Activated CD4-positive, alpha-beta memory T cell treated with anti-CD3 and anti-CD28 coated beads, Interleukin-2, amount 10 ng/mL, durations not matched to agents 7 days and 5 days (primary cell): ENCODE results near the gene EPB41. TPM values are rescaled to one million over a fixed set of nuclear protein-coding genes. Genes with fewer than 3 reads are reported as not detected.
"Not testable (repeated sequence)": the region's sequence is repeated elsewhere in the genome, so short reads cannot be mapped to it uniquely, and the experiment has no call there.

Experiments
- CTCF ChIA-PET: fragments of 350-600 bp; sonication (Branson Sonifier 250); formaldehyde crosslinking; loops from one replicate; lab custom pipeline; 2021; ENCODE audit warnings: antibody characterized with exemption, inconsistent platforms; lab: Charles Lee
- POLR2A ChIA-PET: fragments of 350-600 bp; sonication (Branson Sonifier 250); formaldehyde crosslinking; loops from one replicate; lab custom pipeline; 2021; ENCODE audit warnings: antibody characterized with exemption; lab: Charles Lee
- DNase-seq: peaks from one replicate; pipeline ENCODE4 v3.0.0-alpha.2; 2020
- H3K27ac Mint-ChIP-seq: one replicate; pipeline ENCODE4 v1.8.0; 2021; ENCODE audit warnings: mild to moderate bottlenecking, mixed read lengths
- H3K27me3 Mint-ChIP-seq: one replicate; pipeline ENCODE4 v1.8.0; 2021; ENCODE audit warnings: mixed read lengths
- H3K36me3 Mint-ChIP-seq: one replicate; pipeline ENCODE4 v1.8.0; 2021; ENCODE audit warnings: low read depth, mixed read lengths
- H3K4me1 Mint-ChIP-seq: one replicate; pipeline ENCODE4 v1.8.0; 2021; ENCODE audit warnings: mixed read lengths
- H3K4me3 Mint-ChIP-seq: one replicate; pipeline ENCODE4 v1.8.0; 2021; ENCODE audit warnings: mild to moderate bottlenecking, mixed read lengths
- H3K9me3 Mint-ChIP-seq: one replicate; pipeline ENCODE4 v1.8.0; 2021; ENCODE audit warnings: mixed read lengths
- total RNA-seq, 2 experiments: library from RNA; stranded (reverse); gene quantifications; one replicate each; pipeline ENCODE4 v1.2.3, GENCODE V29; 2021

EPB41 gene
- total RNA-seq, 2 experiments from 2014 or later: 95.0 to 97.6 TPM

GRCh38 chr1:29052100-29052499, 137.7 kb downstream of the EPB41 start:
- H3K4me3 Mint-ChIP-seq: no peak overlapping the region
- CTCF ChIA-PET: no interaction called here
- H3K36me3 Mint-ChIP-seq: peaks cover 4% of the 10 kb centered on the region
- H3K4me1 Mint-ChIP-seq: no peaks in the 10 kb centered on the region
- no peaks in the 10 kb centered on the region for H3K9me3 Mint-ChIP-seq
- POLR2A ChIA-PET: no interaction called here
- no peak for DNase-seq
- H3K27ac Mint-ChIP-seq: no peak overlapping the region
- no peaks in the 10 kb centered on the region for H3K27me3 Mint-ChIP-seq

GRCh38 chr1:29052941-29053340, 138.6 kb downstream of the EPB41 start:
- CTCF ChIA-PET: no interaction called here
- H3K9me3 Mint-ChIP-seq: no peaks in the 10 kb centered on the region
- H3K27ac Mint-ChIP-seq: no peak overlapping the region
- peaks cover 4% of the 10 kb centered on the region for H3K36me3 Mint-ChIP-seq
- no peak overlapping the region for H3K4me3 Mint-ChIP-seq
- H3K27me3 Mint-ChIP-seq: no peaks in the 10 kb centered on the region
- POLR2A ChIA-PET: no interaction called here
- no peak for DNase-seq
- no peaks in the 10 kb centered on the region for H3K4me1 Mint-ChIP-seq

- Mint-ChIP-seq H3K4me1 (no peaks in the 10 kb centered on the region), H3K9me3 (no peaks in the 10 kb centered on the region), H3K27me3 (no peaks in the 10 kb centered on the region), H3K27ac (no peak overlapping the region), H3K36me3 (peaks cover 4% of the 10 kb centered on the region), H3K4me3 (no peak overlapping the region)
- no peak for DNase-seq
- ChIA-PET CTCF (interaction anchor here (0.7 kb wide), 1 partner anchor 386 kb away, joined by 3 read pairs; no protein-coding TSS in a partner anchor), POLR2A (no interaction called here)
Measured at GRCh38 chr1:29055160-29055559, 140.8 kb downstream of the EPB41 start.

GRCh38 chr1:29056256-29056655, 141.9 kb downstream of the EPB41 start:
- Mint-ChIP-seq H3K9me3 (no peaks in the 10 kb centered on the region), H3K27ac (no peak overlapping the region), H3K27me3 (no peaks in the 10 kb centered on the region), H3K4me3 (no peak overlapping the region), H3K36me3 (peaks cover 9% of the 10 kb centered on the region), H3K4me1 (no peaks in the 10 kb centered on the region)
- ChIA-PET CTCF (no interaction called here), POLR2A (no interaction called here)
- DNase-seq: no peak

- no peaks in the 10 kb centered on the region for H3K27me3 Mint-ChIP-seq
- peaks cover 6% of the 10 kb centered on the region for H3K4me1 Mint-ChIP-seq
- H3K27ac Mint-ChIP-seq: no peak overlapping the region
- peaks cover 11% of the 10 kb centered on the region for H3K36me3 Mint-ChIP-seq
- no peak for DNase-seq
- H3K9me3 Mint-ChIP-seq: no peaks in the 10 kb centered on the region
- CTCF ChIA-PET: interaction anchor here (1.6 kb wide), 1 partner anchor 145 kb away, joined by 4 read pairs; no protein-coding TSS in a partner anchor
- H3K4me3 Mint-ChIP-seq: no peak overlapping the region
- POLR2A ChIA-PET: no interaction called here
Measured at GRCh38 chr1:29057700-29058099, 143.3 kb downstream of the EPB41 start.

- ChIA-PET CTCF (interaction anchor here (0.6 to 1.0 kb wide), 3 partner anchors 35 to 506 kb away, joined by 3 to 5 read pairs (median 3); no protein-coding TSS in a partner anchor), POLR2A (no interaction called here)
- Mint-ChIP-seq H3K36me3 (peaks cover 15% of the 10 kb centered on the region), H3K27ac (no peak overlapping the region), H3K4me3 (no peak overlapping the region), H3K4me1 (peaks cover 9% of the 10 kb centered on the region), H3K27me3 (no peaks in the 10 kb centered on the region), H3K9me3 (no peaks in the 10 kb centered on the region)
- DNase-seq: no peak
Measured at GRCh38 chr1:29062157-29062942, 148.0 kb downstream of the EPB41 start.

- Mint-ChIP-seq H3K27ac (no peak overlapping the region), H3K4me3 (no peak overlapping the region), H3K4me1 (peaks cover 9% of the 10 kb centered on the region), H3K27me3 (no peaks in the 10 kb centered on the region), H3K36me3 (peaks cover 15% of the 10 kb centered on the region), H3K9me3 (no peaks in the 10 kb centered on the region)
- no peak for DNase-seq
- ChIA-PET POLR2A (no interaction called here), CTCF (interaction anchor here (0.6 to 1.4 kb wide), 4 partner anchors 138 to 188 kb away, joined by 3 to 5 read pairs (median 3); no protein-coding TSS in a partner anchor)
Measured at GRCh38 chr1:29064064-29064463, 149.7 kb downstream of the EPB41 start.

- POLR2A ChIA-PET: no interaction called here
Measured at GRCh38 chr1:29077155-29077554, 162.8 kb downstream of the EPB41 start.

GRCh38 chr1:29079916-29080629, 165.7 kb downstream of the EPB41 start:
- DNase-seq, POLR2A ChIA-PET, H3K9me3 Mint-ChIP-seq, H3K27me3 Mint-ChIP-seq, CTCF ChIA-PET, H3K36me3 Mint-ChIP-seq, H3K27ac Mint-ChIP-seq, H3K4me1 Mint-ChIP-seq, H3K4me3 Mint-ChIP-seq: not testable (repeated sequence)

More at GRCh38 chr1:29077155-29077554, 162.8 kb downstream of the EPB41 start:
- no peaks in the 10 kb centered on the region for H3K27me3 Mint-ChIP-seq
- H3K9me3 Mint-ChIP-seq: no peaks in the 10 kb centered on the region
- no peak for DNase-seq
- H3K27ac Mint-ChIP-seq: no peak overlapping the region
- no peaks in the 10 kb centered on the region for H3K4me1 Mint-ChIP-seq
- H3K4me3 Mint-ChIP-seq: no peak overlapping the region
- CTCF ChIA-PET: interaction anchor here (0.7 kb wide), 1 partner anchor 13 kb away, joined by 3 read pairs; no protein-coding TSS in a partner anchor
- no peaks in the 10 kb centered on the region for H3K36me3 Mint-ChIP-seq

GRCh38 chr1:29081201-29081600, 166.8 kb downstream of the EPB41 start:
- H3K36me3 Mint-ChIP-seq: no peaks in the 10 kb centered on the region
- H3K27ac Mint-ChIP-seq: no peak overlapping the region
- no peak overlapping the region for H3K4me3 Mint-ChIP-seq
- no peaks in the 10 kb centered on the region for H3K9me3 Mint-ChIP-seq
- CTCF ChIA-PET: interaction anchor here (0.6 kb wide), 1 partner anchor 973 kb away, joined by 3 read pairs; no protein-coding TSS in a partner anchor
- no peaks in the 10 kb centered on the region for H3K27me3 Mint-ChIP-seq
- no peaks in the 10 kb centered on the region for H3K4me1 Mint-ChIP-seq
- no peak for DNase-seq
- POLR2A ChIA-PET: no interaction called here

- no peaks in the 10 kb centered on the region for H3K27me3 Mint-ChIP-seq
- H3K27ac Mint-ChIP-seq: no peak overlapping the region
- no peaks in the 10 kb centered on the region for H3K9me3 Mint-ChIP-seq
- DNase-seq: no peak
- no peaks in the 10 kb centered on the region for H3K4me1 Mint-ChIP-seq
- no peak overlapping the region for H3K4me3 Mint-ChIP-seq
- CTCF ChIA-PET: no interaction called here
- H3K36me3 Mint-ChIP-seq: no peaks in the 10 kb centered on the region
- POLR2A ChIA-PET: no interaction called here
Measured at GRCh38 chr1:29082519-29082918, 168.2 kb downstream of the EPB41 start.

GRCh38 chr1:29083317-29084195, 169.2 kb downstream of the EPB41 start:
- Mint-ChIP-seq H3K4me3 (no peak overlapping the region), H3K27me3 (no peaks in the 10 kb centered on the region), H3K36me3 (no peaks in the 10 kb centered on the region), H3K27ac (no peak overlapping the region), H3K9me3 (no peaks in the 10 kb centered on the region), H3K4me1 (no peaks in the 10 kb centered on the region)
- ChIA-PET POLR2A (no interaction called here), CTCF (no interaction called here)
- no peak for DNase-seq

GRCh38 chr1:29084196-29084521, 169.8 kb downstream of the EPB41 start:
- ChIA-PET POLR2A (no interaction called here), CTCF (no interaction called here)
- H3K4me1 Mint-ChIP-seq: no peaks in the 10 kb centered on the region
- H3K27ac Mint-ChIP-seq: no peak overlapping the region
- H3K27me3 Mint-ChIP-seq: no peaks in the 10 kb centered on the region
- no peak overlapping the region for H3K4me3 Mint-ChIP-seq
- H3K36me3 Mint-ChIP-seq: no peaks in the 10 kb centered on the region
- H3K9me3 Mint-ChIP-seq: no peaks in the 10 kb centered on the region
- DNase-seq: no peak
